Measurements from ENCODE around the gene CD300LF. TPM values are rescaled to one million over a fixed set of nuclear protein-coding genes. Genes with fewer than 3 reads are reported as not detected.

Gene CD300LF
- total RNA-seq, 2 donors from 2014 or later = not detected

- Mint-ChIP-seq H3K4me1 (peaks cover 25% of the 10 kb centered on the region), H3K27ac (peak overlapping the region; percentile 98), H3K36me3 (ENCODE audit: low read depth) (peaks cover 62% of the 10 kb centered on the region), H3K4me3 (peak overlapping the region; percentile 100), H3K9me3 (no peaks in the 10 kb centered on the region), H3K27me3 (no peaks in the 10 kb centered on the region)
- no peak for ATAC-seq (replicated peaks)
Observed at GRCh38 chr17:74750327-74751069, 37.8 kb upstream of the CD300LF start.

GRCh38 chr17:74750039-74750326 lies 37.3 kb upstream of the CD300LF start:
- H3K27me3 Mint-ChIP-seq = no peaks in the 10 kb centered on the region
- ATAC-seq (replicated peaks) = no peak
- peaks cover 20% of the 10 kb centered on the region for H3K4me1 Mint-ChIP-seq
- peak overlapping the region; percentile 100 for H3K4me3 Mint-ChIP-seq
- H3K27ac Mint-ChIP-seq = peak overlapping the region; percentile 98
- H3K9me3 Mint-ChIP-seq = no peaks in the 10 kb centered on the region
- peaks cover 57% of the 10 kb centered on the region for H3K36me3 Mint-ChIP-seq (ENCODE audit: low read depth)

- Mint-ChIP-seq H3K36me3 (ENCODE audit: low read depth) (peaks cover 51% of the 10 kb centered on the region), H3K27me3 (no peaks in the 10 kb centered on the region), H3K4me3 (peak overlapping the region; percentile 100), H3K4me1 (peaks cover 23% of the 10 kb centered on the region), H3K9me3 (no peaks in the 10 kb centered on the region), H3K27ac (peak overlapping the region; percentile 98)
- ATAC-seq (replicated peaks) = peak; percentile 22
Observed at GRCh38 chr17:74749279-74750038, 36.7 kb upstream of the CD300LF start.

- Mint-ChIP-seq H3K27ac (peak within 1 kb of the TSS; percentile 98), H3K9me3 (no peaks in the 10 kb centered on the region), H3K4me1 (peaks cover 29% of the 10 kb centered on the region), H3K27me3 (no peaks in the 10 kb centered on the region), H3K4me3 (peak within 1 kb of the TSS; percentile 100), H3K36me3 (ENCODE audit: low read depth) (peaks cover 44% of the 10 kb centered on the region)
- ATAC-seq (replicated peaks) = peak; percentile 91
Observed at GRCh38 chr17:74748529-74749278, 36.0 kb upstream of the CD300LF start, which contains the start of gene NHERF1. TSS of gene NHERF1 (plus strand) at chr17:74748628. CDS start at chr17:74748847, 219 bp downstream.

GRCh38 chr17:74748279-74748528 lies 35.5 kb upstream of the CD300LF start:
- Mint-ChIP-seq H3K27me3 (no peaks in the 10 kb centered on the region), H3K4me1 (peaks cover 34% of the 10 kb centered on the region), H3K36me3 (ENCODE audit: low read depth) (peaks cover 39% of the 10 kb centered on the region), H3K4me3 (peak overlapping the region; percentile 100), H3K9me3 (no peaks in the 10 kb centered on the region), H3K27ac (no peak overlapping the region)
- ATAC-seq (replicated peaks) = no peak

GRCh38 chr17:74746922-74747321 lies 34.2 kb upstream of the CD300LF start:
- Mint-ChIP-seq H3K27ac (peak overlapping the region; percentile 31), H3K4me1 (peaks cover 31% of the 10 kb centered on the region)
- ATAC-seq (replicated peaks) = no peak

GRCh38 chr17:74746376-74746775 lies 33.7 kb upstream of the CD300LF start:
- Mint-ChIP-seq H3K9me3 (no peaks in the 10 kb centered on the region), H3K4me1 (peaks cover 36% of the 10 kb centered on the region), H3K4me3 (peak overlapping the region; percentile 100), H3K27me3 (no peaks in the 10 kb centered on the region), H3K36me3 (ENCODE audit: low read depth) (peaks cover 21% of the 10 kb centered on the region), H3K27ac (peak overlapping the region; percentile 31)
- no peak for ATAC-seq (replicated peaks)

More at GRCh38 chr17:74746922-74747321, 34.2 kb upstream of the CD300LF start:
- Mint-ChIP-seq H3K36me3 (ENCODE audit: low read depth) (peaks cover 26% of the 10 kb centered on the region), H3K4me3 (peak overlapping the region; percentile 100), H3K9me3 (no peaks in the 10 kb centered on the region), H3K27me3 (no peaks in the 10 kb centered on the region)

- ATAC-seq (replicated peaks) = no peak
- Mint-ChIP-seq H3K27ac (no peak overlapping the region), H3K36me3 (ENCODE audit: low read depth) (peaks cover 13% of the 10 kb centered on the region), H3K9me3 (no peaks in the 10 kb centered on the region), H3K27me3 (no peaks in the 10 kb centered on the region), H3K4me1 (peaks cover 36% of the 10 kb centered on the region), H3K4me3 (no peak overlapping the region)
Observed at GRCh38 chr17:74745548-74746177, 32.9 kb upstream of the CD300LF start.

- Mint-ChIP-seq H3K27ac (peak overlapping the region; percentile 65), H3K27me3 (no peaks in the 10 kb centered on the region), H3K4me3 (peak overlapping the region; percentile 62)
Observed at GRCh38 chr17:74744714-74745547, 32.2 kb upstream of the CD300LF start.

GRCh38 chr17:74744349-74744713 lies 31.6 kb upstream of the CD300LF start:
- H3K27ac Mint-ChIP-seq = peak overlapping the region; percentile 65
- no peaks in the 10 kb centered on the region for H3K9me3 Mint-ChIP-seq
- H3K4me1 Mint-ChIP-seq = peaks cover 42% of the 10 kb centered on the region
- peaks cover under 1% of the 10 kb centered on the region for H3K36me3 Mint-ChIP-seq (ENCODE audit: low read depth)
- no peak for ATAC-seq (replicated peaks)
- H3K27me3 Mint-ChIP-seq = no peaks in the 10 kb centered on the region
- peak overlapping the region; percentile 62 for H3K4me3 Mint-ChIP-seq

More at GRCh38 chr17:74744714-74745547, 32.2 kb upstream of the CD300LF start:
- peak; percentile 25 for ATAC-seq (replicated peaks)
- H3K36me3 Mint-ChIP-seq (ENCODE audit: low read depth) = peaks cover 6% of the 10 kb centered on the region
- H3K4me1 Mint-ChIP-seq = peaks cover 41% of the 10 kb centered on the region
- H3K9me3 Mint-ChIP-seq = no peaks in the 10 kb centered on the region

GRCh38 chr17:74743755-74744154 lies 31.0 kb upstream of the CD300LF start:
- Mint-ChIP-seq H3K27ac (peak overlapping the region; percentile 65), H3K4me3 (peak overlapping the region; percentile 62), H3K36me3 (ENCODE audit: low read depth) (no peaks in the 10 kb centered on the region), H3K9me3 (no peaks in the 10 kb centered on the region), H3K4me1 (peaks cover 48% of the 10 kb centered on the region), H3K27me3 (no peaks in the 10 kb centered on the region)
- ATAC-seq (replicated peaks) = no peak

- no peak for ATAC-seq (replicated peaks)
- Mint-ChIP-seq H3K27me3 (no peaks in the 10 kb centered on the region), H3K9me3 (no peaks in the 10 kb centered on the region), H3K4me3 (peak overlapping the region; percentile 62), H3K4me1 (peaks cover 50% of the 10 kb centered on the region), H3K27ac (peak overlapping the region; percentile 65), H3K36me3 (ENCODE audit: low read depth) (no peaks in the 10 kb centered on the region)
Observed at GRCh38 chr17:74742978-74743545, 30.3 kb upstream of the CD300LF start.

GRCh38 chr17:74742153-74742515 lies 29.4 kb upstream of the CD300LF start:
- peak overlapping the region; percentile 62 for H3K4me3 Mint-ChIP-seq
- H3K9me3 Mint-ChIP-seq = no peaks in the 10 kb centered on the region
- H3K36me3 Mint-ChIP-seq (ENCODE audit: low read depth) = no peaks in the 10 kb centered on the region
- peaks cover 50% of the 10 kb centered on the region for H3K4me1 Mint-ChIP-seq
- H3K27ac Mint-ChIP-seq = peak overlapping the region; percentile 65
- peak; percentile 14 for ATAC-seq (replicated peaks)
- H3K27me3 Mint-ChIP-seq = no peaks in the 10 kb centered on the region
